Effector memory CD4-positive, alpha-beta T cell (primary cell): ENCODE data around the gene BCKDHB.

Experiments used
- DNase-seq, 3 donors: peaks; one replicate each; pipeline ENCODE4 v3.0.0-alpha.2; 2020
- H3K27ac ChIP-seq: 2 replicates; pipeline ENCODE4 v1.7.0; 2013; ENCODE audit warnings: mild to moderate bottlenecking, low read length, moderate library complexity; ENCODE audit not compliant: insufficient read depth, poor library complexity, severe bottlenecking
- H3K27me3 ChIP-seq: replicated peaks from 2 replicates; pipeline ENCODE4 v1.7.0; 2013; ENCODE audit warnings: mild to moderate bottlenecking, low read length; ENCODE audit not compliant: insufficient read depth, control insufficient read depth, poor library complexity, severe bottlenecking
- H3K36me3 ChIP-seq: 2 replicates; pipeline ENCODE4 v1.7.0; 2013; ENCODE audit warnings: mild to moderate bottlenecking, low read length, moderate library complexity; ENCODE audit not compliant: control insufficient read depth, insufficient read depth
- H3K4me1 ChIP-seq: 2 replicates; pipeline ENCODE4 v1.7.0; 2013; ENCODE audit warnings: low read length, mild to moderate bottlenecking; ENCODE audit not compliant: control insufficient read depth, insufficient read depth, poor library complexity, severe bottlenecking
- H3K4me3 ChIP-seq: 2 replicates; pipeline ENCODE4 v1.7.0; 2013; ENCODE audit warnings: low read length, low read depth, mild to moderate bottlenecking; ENCODE audit not compliant: insufficient read depth, poor library complexity, severe bottlenecking
- H3K9me3 ChIP-seq: 2 replicates; pipeline ENCODE4 v1.7.0; 2013; ENCODE audit warnings: mild to moderate bottlenecking, low read length, moderate library complexity; ENCODE audit not compliant: control insufficient read depth

BCKDHB gene

GRCh38 chr6:80215063-80215462 is 108.6 kb downstream of the BCKDHB start:
- Histone ChIP-seq H3K9me3 (no peaks in the 10 kb centered on the region), H3K4me1 (no peaks in the 10 kb centered on the region), H3K27ac (no peak overlapping the region), H3K4me3 (no peak overlapping the region), H3K27me3 (no peaks in the 10 kb centered on the region), H3K36me3 (no peaks in the 10 kb centered on the region)
- DNase-seq: no peak

- no peak overlapping the region for H3K4me3 ChIP-seq
- H3K36me3 ChIP-seq: no peaks in the 10 kb centered on the region
- H3K9me3 ChIP-seq: no peaks in the 10 kb centered on the region
- no peaks in the 10 kb centered on the region for H3K27me3 ChIP-seq
- DNase-seq: no peak
- no peaks in the 10 kb centered on the region for H3K4me1 ChIP-seq
- no peak overlapping the region for H3K27ac ChIP-seq
These were observed 111.3 kb downstream of the BCKDHB start for GRCh38 chr6:80217794-80218193.

GRCh38 chr6:80223743-80224212 is 117.3 kb downstream of the BCKDHB start:
- no peak overlapping the region for H3K27ac ChIP-seq
- H3K27me3 ChIP-seq: no peaks in the 10 kb centered on the region
- H3K4me1 ChIP-seq: no peaks in the 10 kb centered on the region
- no peak for DNase-seq
- H3K4me3 ChIP-seq: no peak overlapping the region
- no peaks in the 10 kb centered on the region for H3K9me3 ChIP-seq
- no peaks in the 10 kb centered on the region for H3K36me3 ChIP-seq

GRCh38 chr6:80226151-80226550 is 119.7 kb downstream of the BCKDHB start:
- no peak for DNase-seq
- no peaks in the 10 kb centered on the region for H3K27me3 ChIP-seq
- H3K4me3 ChIP-seq: no peak overlapping the region
- H3K27ac ChIP-seq: no peak overlapping the region
- no peaks in the 10 kb centered on the region for H3K36me3 ChIP-seq
- H3K9me3 ChIP-seq: no peaks in the 10 kb centered on the region
- no peaks in the 10 kb centered on the region for H3K4me1 ChIP-seq

- no peak for DNase-seq
- H3K4me3 ChIP-seq: no peak overlapping the region
- H3K27me3 ChIP-seq: no peaks in the 10 kb centered on the region
- H3K36me3 ChIP-seq: no peaks in the 10 kb centered on the region
- H3K9me3 ChIP-seq: no peaks in the 10 kb centered on the region
- no peak overlapping the region for H3K27ac ChIP-seq
- no peaks in the 10 kb centered on the region for H3K4me1 ChIP-seq
These were observed 120.2 kb downstream of the BCKDHB start for GRCh38 chr6:80226699-80227098.

- no peaks in the 10 kb centered on the region for H3K36me3 ChIP-seq
- no peak for DNase-seq
- no peak overlapping the region for H3K4me3 ChIP-seq
- no peaks in the 10 kb centered on the region for H3K27me3 ChIP-seq
- no peaks in the 10 kb centered on the region for H3K4me1 ChIP-seq
- H3K27ac ChIP-seq: no peak overlapping the region
- H3K9me3 ChIP-seq: no peaks in the 10 kb centered on the region
These were observed 121.2 kb downstream of the BCKDHB start for GRCh38 chr6:80227545-80228105.

- Histone ChIP-seq H3K27me3 (no peaks in the 10 kb centered on the region), H3K4me3 (no peak overlapping the region), H3K36me3 (no peaks in the 10 kb centered on the region), H3K9me3 (no peaks in the 10 kb centered on the region), H3K27ac (no peak overlapping the region), H3K4me1 (no peaks in the 10 kb centered on the region)
- no peak for DNase-seq
These were observed 126.8 kb downstream of the BCKDHB start for GRCh38 chr6:80233262-80233661.

- H3K9me3 ChIP-seq: no peaks in the 10 kb centered on the region
- H3K36me3 ChIP-seq: no peaks in the 10 kb centered on the region
- H3K27me3 ChIP-seq: no peaks in the 10 kb centered on the region
- no peak overlapping the region for H3K27ac ChIP-seq
- no peaks in the 10 kb centered on the region for H3K4me1 ChIP-seq
- DNase-seq: no peak
- H3K4me3 ChIP-seq: no peak overlapping the region
These were observed 127.5 kb downstream of the BCKDHB start for GRCh38 chr6:80233958-80234357.

GRCh38 chr6:80234401-80234800 is 127.9 kb downstream of the BCKDHB start:
- DNase-seq: no peak
- no peaks in the 10 kb centered on the region for H3K36me3 ChIP-seq
- no peak overlapping the region for H3K4me3 ChIP-seq
- H3K27me3 ChIP-seq: no peaks in the 10 kb centered on the region
- no peak overlapping the region for H3K27ac ChIP-seq
- H3K4me1 ChIP-seq: no peaks in the 10 kb centered on the region
- no peaks in the 10 kb centered on the region for H3K9me3 ChIP-seq

- Histone ChIP-seq H3K36me3 (no peaks in the 10 kb centered on the region), H3K4me1 (no peaks in the 10 kb centered on the region), H3K27me3 (no peaks in the 10 kb centered on the region), H3K9me3 (no peaks in the 10 kb centered on the region), H3K27ac (no peak overlapping the region), H3K4me3 (no peak overlapping the region)
- no peak for DNase-seq
These were observed 128.4 kb downstream of the BCKDHB start for GRCh38 chr6:80234908-80235307.
